HEK293 (cell line): ENCODE measurements around the gene SLC35F6.

Experiments used
- CTCF ChIA-PET: fragments of 350-600 bp; formaldehyde crosslinking; extraction: SDS; loops from one replicate; lab custom pipeline; 2021; ENCODE audit warnings: antibody characterized with exemption; lab: Yijun Ruan, JAX
- POLR2A ChIA-PET: fragments of 300-600 bp; formaldehyde crosslinking; extraction: SDS; loops from one replicate; lab custom pipeline; 2020; ENCODE audit warnings: antibody characterized with exemption, inconsistent platforms; lab: Yijun Ruan, JAX
- H3K27ac ChIP-seq: fragments of 200-500 bp; sonication (Bioruptor generic); 2 replicates; pipeline ENCODE4 v1.5.1; 2014; ENCODE audit warnings: low read depth, low read length, control low read depth, inconsistent platforms; ENCODE audit errors: extremely low read depth
- H3K36me3 ChIP-seq, 2 experiments: fragments of 200-500 bp in 1 of 2; sonication (Bioruptor generic) in 1 of 2; 1 replicate in 1 of 2; 2 replicates in 1 of 2; pipeline ENCODE4 v1.5.1; 2014 to 2017; ENCODE audit warnings: inconsistent platforms in 2 of 2, low read length in 2 of 2; ENCODE audit not compliant: control insufficient read depth in 2 of 2, insufficient read depth in 1 of 2
- H3K4me1 ChIP-seq: fragments of 200-500 bp; sonication (Bioruptor generic); 2 replicates; pipeline ENCODE4 v1.5.1; 2014; ENCODE audit warnings: mild to moderate bottlenecking, low read length, inconsistent platforms; ENCODE audit not compliant: control insufficient read depth, insufficient read depth
- H3K4me3 ChIP-seq: 2 replicates; pipeline ENCODE4 v1.5.1; 2011; ENCODE audit warnings: low read depth, mild to moderate bottlenecking, control low read depth, low read length, moderate library complexity
- H3K9me3 ChIP-seq: fragments of 200-500 bp; sonication (Bioruptor generic); 2 replicates; pipeline ENCODE4 v1.5.1; 2014; ENCODE audit warnings: low read depth, low read length, inconsistent platforms; ENCODE audit not compliant: control insufficient read depth, insufficient read depth
- GLI4 ChIP-seq: fragments of 450-650 bp; formaldehyde crosslinking; IDR thresholded peaks from 2 replicates; pipeline ENCODE4 v1.5.1; 2016; ENCODE audit warnings: missing biosample characterization, missing genetic modification characterization
- ZBTB17 ChIP-seq: fragments of 450-650 bp; formaldehyde crosslinking; IDR thresholded peaks from 2 replicates; pipeline ENCODE4 v1.5.1; 2016; ENCODE audit warnings: missing biosample characterization, missing genetic modification characterization
- ZBTB48 ChIP-seq: fragments of 450-650 bp; formaldehyde crosslinking; IDR thresholded peaks from 2 replicates; pipeline ENCODE4 v1.5.1; 2016; ENCODE audit warnings: missing biosample characterization, missing genetic modification characterization
- ZFP69B ChIP-seq: fragments of 450-650 bp; formaldehyde crosslinking; IDR thresholded peaks from 2 replicates; pipeline ENCODE4 v1.5.1; 2016; ENCODE audit warnings: missing biosample characterization, missing genetic modification characterization
- ZIC2 ChIP-seq: fragments of 450-650 bp; formaldehyde crosslinking; IDR thresholded peaks from 2 replicates; pipeline ENCODE4 v1.5.1; 2016; ENCODE audit warnings: missing biosample characterization, missing genetic modification characterization
- ZNF292 ChIP-seq: fragments of 450-650 bp; formaldehyde crosslinking; IDR thresholded peaks from 2 replicates; pipeline ENCODE4 v1.5.1; 2016; ENCODE audit warnings: low read depth, missing biosample characterization, missing genetic modification characterization, borderline replicate concordance
- ZNF600 ChIP-seq: fragments of 450-650 bp; formaldehyde crosslinking; IDR thresholded peaks from 2 replicates; pipeline ENCODE4 v1.5.1; 2016; ENCODE audit warnings: missing biosample characterization, missing genetic modification characterization
- ZNF660 ChIP-seq: fragments of 450-650 bp; IDR thresholded peaks from 2 replicates; pipeline ENCODE4 v1.5.1; 2018; ENCODE audit warnings: missing biosample characterization, mild to moderate bottlenecking, missing genetic modification characterization
- ZNF843 ChIP-seq: fragments of 450-650 bp; formaldehyde crosslinking; IDR thresholded peaks from 2 replicates; pipeline ENCODE4 v1.5.1; 2016; ENCODE audit warnings: missing biosample characterization, missing genetic modification characterization
- TF ChIP-seq, protein P1 (sequence below): fragments of 450-650 bp; formaldehyde crosslinking; IDR thresholded peaks from 2 replicates; pipeline ENCODE4 v1.5.1; 2016; ENCODE audit warnings: missing biosample characterization, missing genetic modification characterization
- TF ChIP-seq, protein P2 (sequence below): fragments of 450-650 bp; formaldehyde crosslinking; IDR thresholded peaks from 2 replicates; pipeline ENCODE4 v1.5.1; 2016; ENCODE audit warnings: missing biosample characterization, missing genetic modification characterization, borderline replicate concordance
- TF ChIP-seq, protein P3 (sequence below): fragments of 450-650 bp; IDR thresholded peaks from 2 replicates; pipeline ENCODE4 v1.5.1; 2018; ENCODE audit warnings: missing biosample characterization, mild to moderate bottlenecking, missing genetic modification characterization
- TF ChIP-seq, protein P4 (sequence below): fragments of 450-650 bp; formaldehyde crosslinking; IDR thresholded peaks from 2 replicates; pipeline ENCODE4 v1.5.1; 2017; ENCODE audit warnings: missing biosample characterization, missing genetic modification characterization

SLC35F6 gene

DNA sequence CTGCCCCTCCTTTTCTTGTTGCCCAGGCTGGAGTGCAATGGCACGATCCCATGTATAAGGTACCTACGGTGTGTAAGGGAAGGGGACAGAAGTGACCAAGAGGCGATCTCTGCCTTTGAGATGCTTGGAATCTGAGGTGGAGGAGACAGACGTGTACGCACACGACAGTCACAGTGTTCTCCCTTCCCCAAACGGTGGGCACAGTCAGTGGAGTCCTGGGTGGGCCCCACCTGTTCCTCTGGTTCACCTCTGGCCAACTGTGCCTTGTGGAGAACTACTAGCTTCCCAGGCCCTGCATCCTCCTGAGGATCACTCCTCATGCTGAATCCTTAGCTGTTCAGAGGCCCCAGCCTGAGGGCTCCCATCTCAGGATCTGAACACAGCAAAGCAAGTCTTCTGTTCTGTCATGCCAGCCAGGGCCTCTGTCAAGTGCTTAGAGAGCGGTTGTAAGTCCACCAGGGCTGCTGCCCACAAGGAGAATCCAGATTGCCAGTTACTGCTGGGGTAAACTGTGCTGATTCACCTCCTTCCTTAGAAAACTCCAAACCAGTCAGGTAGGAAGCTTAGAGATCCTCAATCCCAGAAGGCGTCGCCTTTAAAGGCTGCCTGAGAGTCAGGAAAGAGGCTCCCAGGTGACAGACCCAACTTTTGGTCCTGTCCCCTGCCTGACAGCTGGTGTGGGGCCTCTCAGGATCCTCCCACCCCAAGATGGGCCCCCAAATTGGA lies 1.6 kb downstream of the SLC35F6 start:
- CTCF ChIA-PET = interaction anchor here (1.0 kb wide), 1 partner anchor 160 kb away, joined by 3 read pairs; no protein-coding TSS in a partner anchor

DNA sequence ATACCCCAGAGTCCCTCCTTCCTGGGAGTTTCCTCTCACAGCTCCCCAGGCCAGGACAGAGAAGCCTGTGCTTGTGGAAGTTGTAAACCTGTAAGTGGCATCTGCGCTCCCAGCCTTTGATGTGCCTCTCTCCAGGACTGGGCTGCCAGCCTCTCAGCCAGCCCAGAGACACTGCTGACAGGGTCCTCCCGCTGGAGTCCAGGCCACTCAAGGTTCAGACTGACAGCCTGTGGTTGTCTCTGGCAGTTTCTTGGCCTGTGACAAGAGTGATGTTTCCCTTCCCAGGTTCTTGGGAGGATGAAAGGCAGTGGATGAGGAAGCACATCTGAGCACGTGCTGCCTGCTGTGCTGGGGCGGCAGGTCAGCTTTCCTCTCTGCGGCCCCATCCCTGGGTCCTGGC lies 3.0 kb downstream of the SLC35F6 start:
- no peak overlapping the region for H3K27ac ChIP-seq
- POLR2A ChIA-PET = no interaction called here

More for the DNA sequence above, 1.6 kb downstream of the SLC35F6 start:
- Histone ChIP-seq H3K9me3 (no peaks in the 10 kb centered on the region), H3K4me1 (no peaks in the 10 kb centered on the region; the same call in 1 of the 2 replicates), H3K36me3 (peaks cover 0 to 10% of the 10 kb centered on the region in 2 experiments; a peak in 1 of 3 replicates), H3K27ac (no peak overlapping the region), H3K4me3 (peak overlapping the region; percentile 93; the same call in 1 of the 2 replicates)
- POLR2A ChIA-PET = interaction anchor here (0.8 kb wide), 1 partner anchor 273 kb away, joined by 3 read pairs; no protein-coding TSS in a partner anchor
- TF ChIP-seq, protein P1, sequence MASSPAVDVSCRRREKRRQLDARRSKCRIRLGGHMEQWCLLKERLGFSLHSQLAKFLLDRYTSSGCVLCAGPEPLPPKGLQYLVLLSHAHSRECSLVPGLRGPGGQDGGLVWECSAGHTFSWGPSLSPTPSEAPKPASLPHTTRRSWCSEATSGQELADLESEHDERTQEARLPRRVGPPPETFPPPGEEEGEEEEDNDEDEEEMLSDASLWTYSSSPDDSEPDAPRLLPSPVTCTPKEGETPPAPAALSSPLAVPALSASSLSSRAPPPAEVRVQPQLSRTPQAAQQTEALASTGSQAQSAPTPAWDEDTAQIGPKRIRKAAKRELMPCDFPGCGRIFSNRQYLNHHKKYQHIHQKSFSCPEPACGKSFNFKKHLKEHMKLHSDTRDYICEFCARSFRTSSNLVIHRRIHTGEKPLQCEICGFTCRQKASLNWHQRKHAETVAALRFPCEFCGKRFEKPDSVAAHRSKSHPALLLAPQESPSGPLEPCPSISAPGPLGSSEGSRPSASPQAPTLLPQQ = peak; percentile 86
- peak; percentile 81 for TF ChIP-seq ZFP69B (tag by site-specific recombination)
- TF ChIP-seq ZNF843 (tag by site-specific recombination) = no peak

DNA sequence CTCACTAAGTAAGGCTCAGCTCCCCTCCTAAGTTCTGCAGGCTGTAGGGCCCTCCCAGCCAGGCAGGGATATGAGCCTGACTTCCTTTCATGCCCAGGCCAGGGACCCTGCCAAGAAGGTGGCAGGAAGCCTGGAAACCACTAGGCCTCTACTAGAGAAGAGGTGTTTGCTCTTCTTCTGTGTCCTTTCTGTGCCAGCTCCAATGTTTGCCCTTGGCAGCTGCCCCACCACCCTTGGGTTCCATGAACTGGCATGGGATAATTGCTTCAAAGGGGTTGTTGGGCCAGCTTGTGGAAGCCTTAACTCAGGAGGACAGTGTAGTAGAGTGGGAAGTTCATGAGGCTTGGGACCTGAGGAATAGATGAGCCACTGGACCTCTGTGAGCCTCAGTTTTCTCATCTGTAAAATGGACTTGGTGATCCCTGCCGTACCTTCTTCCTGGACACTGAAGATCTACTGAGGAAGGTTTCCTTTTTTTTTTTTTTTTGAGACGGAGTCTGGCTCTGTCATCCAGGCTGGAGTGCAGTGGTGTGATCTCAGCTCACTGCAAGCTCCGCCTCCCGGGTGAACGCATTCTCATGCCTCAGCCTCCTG lies 3.9 kb downstream of the SLC35F6 start:
- ChIA-PET CTCF (no interaction called here), POLR2A (no interaction called here)
- no peak overlapping the region for H3K27ac ChIP-seq
- TF ChIP-seq, protein P2, sequence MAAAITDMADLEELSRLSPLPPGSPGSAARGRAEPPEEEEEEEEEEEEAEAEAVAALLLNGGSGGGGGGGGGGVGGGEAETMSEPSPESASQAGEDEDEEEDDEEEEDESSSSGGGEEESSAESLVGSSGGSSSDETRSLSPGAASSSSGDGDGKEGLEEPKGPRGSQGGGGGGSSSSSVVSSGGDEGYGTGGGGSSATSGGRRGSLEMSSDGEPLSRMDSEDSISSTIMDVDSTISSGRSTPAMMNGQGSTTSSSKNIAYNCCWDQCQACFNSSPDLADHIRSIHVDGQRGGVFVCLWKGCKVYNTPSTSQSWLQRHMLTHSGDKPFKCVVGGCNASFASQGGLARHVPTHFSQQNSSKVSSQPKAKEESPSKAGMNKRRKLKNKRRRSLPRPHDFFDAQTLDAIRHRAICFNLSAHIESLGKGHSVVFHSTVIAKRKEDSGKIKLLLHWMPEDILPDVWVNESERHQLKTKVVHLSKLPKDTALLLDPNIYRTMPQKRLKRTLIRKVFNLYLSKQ (tag by site-specific recombination) = no peak
- TF ChIP-seq ZBTB48 (tag by site-specific recombination) = no peak
- H3K36me3 ChIP-seq = peaks cover 0 to 10% of the 10 kb centered on the region in 2 experiments; a peak in 1 of 3 replicates
- H3K4me3 ChIP-seq = no peak overlapping the region
- no peaks in the 10 kb centered on the region; the same call in 1 of the 2 replicates for H3K4me1 ChIP-seq
- no peaks in the 10 kb centered on the region for H3K9me3 ChIP-seq

More for the DNA sequence above, 3.0 kb downstream of the SLC35F6 start:
- no peaks in the 10 kb centered on the region; the same call in 1 of the 2 replicates for H3K4me1 ChIP-seq
- H3K9me3 ChIP-seq = no peaks in the 10 kb centered on the region
- CTCF ChIA-PET = no interaction called here
- 0 out of 2 replicates have a peak, but pooled peaks have one; percentile 0 for TF ChIP-seq ZNF600 (tag by site-specific recombination)
- peak; percentile 72 for TF ChIP-seq ZBTB17 (tag by site-specific recombination)
- TF ChIP-seq ZIC2 = peak; percentile 95
- TF ChIP-seq ZNF292 (tag by site-specific recombination) = no peak
- H3K4me3 ChIP-seq = no peak overlapping the region
- peaks cover 0 to 10% of the 10 kb centered on the region in 2 experiments; a peak in 1 of 3 replicates for H3K36me3 ChIP-seq

DNA sequence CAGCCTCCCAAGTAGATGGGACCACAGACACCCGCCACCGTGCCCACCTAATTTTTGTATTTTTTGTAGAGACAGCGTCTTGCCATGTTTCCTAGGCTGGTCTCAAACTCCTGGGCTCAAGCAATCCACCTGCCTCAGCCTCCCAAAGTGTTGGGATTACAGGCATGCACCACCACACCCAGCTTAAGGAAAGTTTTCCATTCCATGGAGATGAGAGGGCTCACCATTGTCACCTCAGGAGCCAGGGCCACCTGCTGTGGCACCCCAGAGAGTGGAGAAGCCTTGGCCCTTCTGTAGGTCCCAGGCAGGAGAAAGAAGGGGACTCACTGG lies 4.6 kb downstream of the SLC35F6 start:
- Histone ChIP-seq H3K4me3 (no peak overlapping the region), H3K4me1 (no peaks in the 10 kb centered on the region; the same call in 1 of the 2 replicates), H3K36me3 (peaks cover 0 to 10% of the 10 kb centered on the region in 2 experiments; a peak in 1 of 3 replicates), H3K9me3 (no peaks in the 10 kb centered on the region), H3K27ac (no peak overlapping the region)
- ChIA-PET POLR2A (no interaction called here), CTCF (interaction anchor here (0.6 to 1.2 kb wide), 3 partner anchors 15 to 187 kb away, joined by 3 to 5 read pairs (median 4); no protein-coding TSS in a partner anchor)
- TF ChIP-seq ZNF660 (tag by site-specific recombination) (no peak), GLI4 (tag by site-specific recombination) (no peak)
- TF ChIP-seq, protein P3, sequence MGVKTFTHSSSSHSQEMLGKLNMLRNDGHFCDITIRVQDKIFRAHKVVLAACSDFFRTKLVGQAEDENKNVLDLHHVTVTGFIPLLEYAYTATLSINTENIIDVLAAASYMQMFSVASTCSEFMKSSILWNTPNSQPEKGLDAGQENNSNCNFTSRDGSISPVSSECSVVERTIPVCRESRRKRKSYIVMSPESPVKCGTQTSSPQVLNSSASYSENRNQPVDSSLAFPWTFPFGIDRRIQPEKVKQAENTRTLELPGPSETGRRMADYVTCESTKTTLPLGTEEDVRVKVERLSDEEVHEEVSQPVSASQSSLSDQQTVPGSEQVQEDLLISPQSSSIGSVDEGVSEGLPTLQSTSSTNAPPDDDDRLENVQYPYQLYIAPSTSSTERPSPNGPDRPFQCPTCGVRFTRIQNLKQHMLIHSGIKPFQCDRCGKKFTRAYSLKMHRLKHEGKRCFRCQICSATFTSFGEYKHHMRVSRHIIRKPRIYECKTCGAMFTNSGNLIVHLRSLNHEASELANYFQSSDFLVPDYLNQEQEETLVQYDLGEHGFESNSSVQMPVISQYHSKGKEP (tag by site-specific recombination) = no peak
- TF ChIP-seq, protein P4, sequence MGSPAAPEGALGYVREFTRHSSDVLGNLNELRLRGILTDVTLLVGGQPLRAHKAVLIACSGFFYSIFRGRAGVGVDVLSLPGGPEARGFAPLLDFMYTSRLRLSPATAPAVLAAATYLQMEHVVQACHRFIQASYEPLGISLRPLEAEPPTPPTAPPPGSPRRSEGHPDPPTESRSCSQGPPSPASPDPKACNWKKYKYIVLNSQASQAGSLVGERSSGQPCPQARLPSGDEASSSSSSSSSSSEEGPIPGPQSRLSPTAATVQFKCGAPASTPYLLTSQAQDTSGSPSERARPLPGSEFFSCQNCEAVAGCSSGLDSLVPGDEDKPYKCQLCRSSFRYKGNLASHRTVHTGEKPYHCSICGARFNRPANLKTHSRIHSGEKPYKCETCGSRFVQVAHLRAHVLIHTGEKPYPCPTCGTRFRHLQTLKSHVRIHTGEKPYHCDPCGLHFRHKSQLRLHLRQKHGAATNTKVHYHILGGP (tag by site-specific recombination) = no peak
